SK-N-SH treated with all-trans-retinoic acid at 6 μM for 48 hours (cell line): ENCODE results near the gene AUTS2.
A peak's percentile ranks its signal among the peaks of the same experiment; 100 is the strongest.

Source experiments
- ATAC-seq: fragments of 200-7000 bp; cut with Tn5 transposase; 3 replicates; pipeline ENCODE4 v1.9.1; 2020; ENCODE audit warnings: mild to moderate bottlenecking, moderate library complexity
- ARNTL ChIP-seq: fragments of 450-650 bp; formaldehyde crosslinking; IDR thresholded peaks from 2 replicates; pipeline ENCODE4 v1.5.0; 2020; ENCODE audit warnings: low read depth, mild to moderate bottlenecking, moderate library complexity, borderline replicate concordance
- CSDC2 ChIP-seq: fragments of 250-450 bp; sonication (Bioruptor Pico); IDR thresholded peaks from 2 replicates; pipeline ENCODE4 v1.5.0; 2020; ENCODE audit warnings: mild to moderate bottlenecking, moderate library complexity
- ISL1 ChIP-seq: fragments of 250-450 bp; sonication (Bioruptor Pico); IDR thresholded peaks from 2 replicates; pipeline ENCODE4 v2.1.2; 2022; ENCODE audit warnings: mild to moderate bottlenecking, moderate library complexity
- OSR1 ChIP-seq: fragments of 250-450 bp; sonication (Bioruptor Pico); IDR thresholded peaks from 2 replicates; pipeline ENCODE4 v1.8.0; 2022; ENCODE audit warnings: moderate library complexity, mild to moderate bottlenecking, inconsistent platforms
- PPARA ChIP-seq: fragments of 250-450 bp; sonication (Bioruptor Pico); IDR thresholded peaks from 2 replicates; pipeline ENCODE4 v1.5.0; 2020; ENCODE audit warnings: mild to moderate bottlenecking, borderline replicate concordance
- RARB ChIP-seq: fragments of 250-450 bp; sonication (Bioruptor Pico); IDR thresholded peaks from 2 replicates; pipeline ENCODE4 v1.8.0; 2021; ENCODE audit warnings: mild to moderate bottlenecking, moderate library complexity
- SNAI2 ChIP-seq: fragments of 250-450 bp; sonication (Bioruptor Pico); IDR thresholded peaks from 2 replicates; pipeline ENCODE4 v1.5.0; 2020; ENCODE audit warnings: mild to moderate bottlenecking, moderate library complexity
- TCF4 ChIP-seq: fragments of 250-450 bp; sonication (Bioruptor Pico); IDR thresholded peaks from 2 replicates; pipeline ENCODE4 v1.8.0; 2021; ENCODE audit warnings: mild to moderate bottlenecking, moderate library complexity, borderline replicate concordance
- TOX ChIP-seq: fragments of 250-450 bp; sonication (Bioruptor Pico); IDR thresholded peaks from 2 replicates; pipeline ENCODE4 v1.8.0; 2021; ENCODE audit warnings: mild to moderate bottlenecking, moderate library complexity, borderline replicate concordance
- ZC3H10 ChIP-seq: fragments of 250-450 bp; sonication (Bioruptor Pico); IDR thresholded peaks from 2 replicates; pipeline ENCODE4 v1.5.1; 2021; ENCODE audit warnings: mild to moderate bottlenecking, moderate library complexity
- ZFP3 ChIP-seq: fragments of 250-450 bp; sonication (Bioruptor Pico); IDR thresholded peaks from 2 replicates; pipeline ENCODE4 v1.5.0; 2020; ENCODE audit warnings: mild to moderate bottlenecking, moderate library complexity
- ZFP30 ChIP-seq: fragments of 450-650 bp; formaldehyde crosslinking; IDR thresholded peaks from 2 replicates; pipeline ENCODE4 v1.5.0; 2022; ENCODE audit warnings: mild to moderate bottlenecking, moderate library complexity
- ZNF70 ChIP-seq: fragments of 450-650 bp; formaldehyde crosslinking; IDR thresholded peaks from 2 replicates; pipeline ENCODE4 v1.5.0; 2020; ENCODE audit warnings: mild to moderate bottlenecking, moderate library complexity
- ZNF8 ChIP-seq: fragments of 450-650 bp; formaldehyde crosslinking; IDR thresholded peaks from 2 replicates; pipeline ENCODE4 v1.5.0; 2020; ENCODE audit warnings: mild to moderate bottlenecking, moderate library complexity
- TF ChIP-seq, protein P1 (sequence below): fragments of 250-450 bp; sonication (Bioruptor Pico); IDR thresholded peaks from 2 replicates; pipeline ENCODE4 v1.8.0; 2021; ENCODE audit warnings: low read depth, mild to moderate bottlenecking, moderate library complexity, borderline replicate concordance
- TF ChIP-seq, protein P2 (sequence below): fragments of 250-450 bp; sonication (Bioruptor Pico); IDR thresholded peaks from 2 replicates; pipeline ENCODE4 v1.8.0; 2020; ENCODE audit warnings: mild to moderate bottlenecking, moderate library complexity, borderline replicate concordance
- TF ChIP-seq, protein P3 (sequence below): fragments of 250-450 bp; sonication (Bioruptor Pico); IDR thresholded peaks from 2 replicates; pipeline ENCODE4 v1.5.0; 2020; ENCODE audit warnings: mild to moderate bottlenecking, moderate library complexity
- TF ChIP-seq, protein P4 (sequence below): fragments of 250-450 bp; sonication (Bioruptor Pico); IDR thresholded peaks from 2 replicates; pipeline ENCODE4 v1.5.1; 2021; ENCODE audit warnings: mild to moderate bottlenecking, moderate library complexity
- TF ChIP-seq, protein P5 (sequence below): fragments of 250-450 bp; sonication (Bioruptor Pico); IDR thresholded peaks from 2 replicates; pipeline ENCODE4 v1.5.1; 2020; ENCODE audit warnings: low read depth, mild to moderate bottlenecking, moderate library complexity

AUTS2 gene

DNA sequence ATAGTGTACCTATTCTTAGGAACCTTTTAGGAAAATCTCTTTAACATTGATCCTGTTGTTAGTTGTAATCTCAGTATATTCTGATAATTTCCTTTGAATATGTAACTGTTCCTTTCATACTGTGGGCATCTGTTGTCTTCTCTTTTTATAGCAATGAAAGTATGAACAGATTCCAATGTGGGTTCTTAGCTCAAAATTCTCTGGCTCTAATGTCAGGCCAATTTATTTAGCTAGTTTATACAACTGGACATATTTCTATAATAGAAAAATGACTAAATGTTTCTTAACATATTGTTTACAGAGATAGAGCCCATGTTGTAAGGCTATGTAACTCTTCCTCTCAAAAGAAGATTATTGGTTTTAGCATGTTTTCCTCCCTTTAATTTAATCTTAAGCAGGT is 363.2 kb downstream of the AUTS2 start:
- TF ChIP-seq ZC3H10 (CRISPR knock-in tag) (no peak), ISL1 (CRISPR knock-in tag) (no peak), ZNF70 (CRISPR knock-in tag) (no peak), TCF4 (CRISPR knock-in tag) (no peak), RARB (CRISPR knock-in tag) (no peak), PPARA (CRISPR knock-in tag) (no peak), SNAI2 (CRISPR knock-in tag) (no peak), ZFP3 (CRISPR knock-in tag) (no peak), OSR1 (CRISPR knock-in tag) (no peak), TOX (no peak), ZFP30 (CRISPR knock-in tag) (no peak), CSDC2 (no peak), ARNTL (CRISPR knock-in tag) (no peak), ZNF8 (CRISPR knock-in tag) (no peak)
- TF ChIP-seq, protein P1, sequence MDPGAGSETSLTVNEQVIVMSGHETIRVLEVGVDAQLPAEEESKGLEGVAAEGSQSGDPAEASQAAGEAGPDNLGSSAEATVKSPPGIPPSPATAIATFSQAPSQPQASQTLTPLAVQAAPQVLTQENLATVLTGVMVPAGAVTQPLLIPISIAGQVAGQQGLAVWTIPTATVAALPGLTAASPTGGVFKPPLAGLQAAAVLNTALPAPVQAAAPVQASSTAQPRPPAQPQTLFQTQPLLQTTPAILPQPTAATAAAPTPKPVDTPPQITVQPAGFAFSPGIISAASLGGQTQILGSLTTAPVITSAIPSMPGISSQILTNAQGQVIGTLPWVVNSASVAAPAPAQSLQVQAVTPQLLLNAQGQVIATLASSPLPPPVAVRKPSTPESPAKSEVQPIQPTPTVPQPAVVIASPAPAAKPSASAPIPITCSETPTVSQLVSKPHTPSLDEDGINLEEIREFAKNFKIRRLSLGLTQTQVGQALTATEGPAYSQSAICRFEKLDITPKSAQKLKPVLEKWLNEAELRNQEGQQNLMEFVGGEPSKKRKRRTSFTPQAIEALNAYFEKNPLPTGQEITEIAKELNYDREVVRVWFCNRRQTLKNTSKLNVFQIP (CRISPR knock-in tag), result no peak
- TF ChIP-seq, protein P2, sequence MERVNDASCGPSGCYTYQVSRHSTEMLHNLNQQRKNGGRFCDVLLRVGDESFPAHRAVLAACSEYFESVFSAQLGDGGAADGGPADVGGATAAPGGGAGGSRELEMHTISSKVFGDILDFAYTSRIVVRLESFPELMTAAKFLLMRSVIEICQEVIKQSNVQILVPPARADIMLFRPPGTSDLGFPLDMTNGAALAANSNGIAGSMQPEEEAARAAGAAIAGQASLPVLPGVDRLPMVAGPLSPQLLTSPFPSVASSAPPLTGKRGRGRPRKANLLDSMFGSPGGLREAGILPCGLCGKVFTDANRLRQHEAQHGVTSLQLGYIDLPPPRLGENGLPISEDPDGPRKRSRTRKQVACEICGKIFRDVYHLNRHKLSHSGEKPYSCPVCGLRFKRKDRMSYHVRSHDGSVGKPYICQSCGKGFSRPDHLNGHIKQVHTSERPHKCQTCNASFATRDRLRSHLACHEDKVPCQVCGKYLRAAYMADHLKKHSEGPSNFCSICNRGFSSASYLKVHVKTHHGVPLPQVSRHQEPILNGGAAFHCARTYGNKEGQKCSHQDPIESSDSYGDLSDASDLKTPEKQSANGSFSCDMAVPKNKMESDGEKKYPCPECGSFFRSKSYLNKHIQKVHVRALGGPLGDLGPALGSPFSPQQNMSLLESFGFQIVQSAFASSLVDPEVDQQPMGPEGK (CRISPR knock-in tag), result no peak
- TF ChIP-seq, protein P3, sequence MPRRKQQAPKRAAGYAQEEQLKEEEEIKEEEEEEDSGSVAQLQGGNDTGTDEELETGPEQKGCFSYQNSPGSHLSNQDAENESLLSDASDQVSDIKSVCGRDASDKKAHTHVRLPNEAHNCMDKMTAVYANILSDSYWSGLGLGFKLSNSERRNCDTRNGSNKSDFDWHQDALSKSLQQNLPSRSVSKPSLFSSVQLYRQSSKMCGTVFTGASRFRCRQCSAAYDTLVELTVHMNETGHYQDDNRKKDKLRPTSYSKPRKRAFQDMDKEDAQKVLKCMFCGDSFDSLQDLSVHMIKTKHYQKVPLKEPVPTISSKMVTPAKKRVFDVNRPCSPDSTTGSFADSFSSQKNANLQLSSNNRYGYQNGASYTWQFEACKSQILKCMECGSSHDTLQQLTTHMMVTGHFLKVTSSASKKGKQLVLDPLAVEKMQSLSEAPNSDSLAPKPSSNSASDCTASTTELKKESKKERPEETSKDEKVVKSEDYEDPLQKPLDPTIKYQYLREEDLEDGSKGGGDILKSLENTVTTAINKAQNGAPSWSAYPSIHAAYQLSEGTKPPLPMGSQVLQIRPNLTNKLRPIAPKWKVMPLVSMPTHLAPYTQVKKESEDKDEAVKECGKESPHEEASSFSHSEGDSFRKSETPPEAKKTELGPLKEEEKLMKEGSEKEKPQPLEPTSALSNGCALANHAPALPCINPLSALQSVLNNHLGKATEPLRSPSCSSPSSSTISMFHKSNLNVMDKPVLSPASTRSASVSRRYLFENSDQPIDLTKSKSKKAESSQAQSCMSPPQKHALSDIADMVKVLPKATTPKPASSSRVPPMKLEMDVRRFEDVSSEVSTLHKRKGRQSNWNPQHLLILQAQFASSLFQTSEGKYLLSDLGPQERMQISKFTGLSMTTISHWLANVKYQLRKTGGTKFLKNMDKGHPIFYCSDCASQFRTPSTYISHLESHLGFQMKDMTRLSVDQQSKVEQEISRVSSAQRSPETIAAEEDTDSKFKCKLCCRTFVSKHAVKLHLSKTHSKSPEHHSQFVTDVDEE (CRISPR knock-in tag), result no peak
- TF ChIP-seq, protein P4, sequence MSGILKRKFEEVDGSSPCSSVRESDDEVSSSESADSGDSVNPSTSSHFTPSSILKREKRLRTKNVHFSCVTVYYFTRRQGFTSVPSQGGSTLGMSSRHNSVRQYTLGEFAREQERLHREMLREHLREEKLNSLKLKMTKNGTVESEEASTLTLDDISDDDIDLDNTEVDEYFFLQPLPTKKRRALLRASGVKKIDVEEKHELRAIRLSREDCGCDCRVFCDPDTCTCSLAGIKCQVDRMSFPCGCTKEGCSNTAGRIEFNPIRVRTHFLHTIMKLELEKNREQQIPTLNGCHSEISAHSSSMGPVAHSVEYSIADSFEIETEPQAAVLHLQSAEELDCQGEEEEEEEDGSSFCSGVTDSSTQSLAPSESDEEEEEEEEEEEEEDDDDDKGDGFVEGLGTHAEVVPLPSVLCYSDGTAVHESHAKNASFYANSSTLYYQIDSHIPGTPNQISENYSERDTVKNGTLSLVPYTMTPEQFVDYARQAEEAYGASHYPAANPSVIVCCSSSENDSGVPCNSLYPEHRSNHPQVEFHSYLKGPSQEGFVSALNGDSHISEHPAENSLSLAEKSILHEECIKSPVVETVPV (CRISPR knock-in tag), result no peak
- TF ChIP-seq, protein P5, sequence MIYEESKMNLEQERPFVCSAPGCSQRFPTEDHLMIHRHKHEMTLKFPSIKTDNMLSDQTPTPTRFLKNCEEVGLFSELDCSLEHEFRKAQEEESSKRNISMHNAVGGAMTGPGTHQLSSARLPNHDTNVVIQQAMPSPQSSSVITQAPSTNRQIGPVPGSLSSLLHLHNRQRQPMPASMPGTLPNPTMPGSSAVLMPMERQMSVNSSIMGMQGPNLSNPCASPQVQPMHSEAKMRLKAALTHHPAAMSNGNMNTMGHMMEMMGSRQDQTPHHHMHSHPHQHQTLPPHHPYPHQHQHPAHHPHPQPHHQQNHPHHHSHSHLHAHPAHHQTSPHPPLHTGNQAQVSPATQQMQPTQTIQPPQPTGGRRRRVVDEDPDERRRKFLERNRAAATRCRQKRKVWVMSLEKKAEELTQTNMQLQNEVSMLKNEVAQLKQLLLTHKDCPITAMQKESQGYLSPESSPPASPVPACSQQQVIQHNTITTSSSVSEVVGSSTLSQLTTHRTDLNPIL (CRISPR knock-in tag), result no peak
- no peak for ATAC-seq

DNA sequence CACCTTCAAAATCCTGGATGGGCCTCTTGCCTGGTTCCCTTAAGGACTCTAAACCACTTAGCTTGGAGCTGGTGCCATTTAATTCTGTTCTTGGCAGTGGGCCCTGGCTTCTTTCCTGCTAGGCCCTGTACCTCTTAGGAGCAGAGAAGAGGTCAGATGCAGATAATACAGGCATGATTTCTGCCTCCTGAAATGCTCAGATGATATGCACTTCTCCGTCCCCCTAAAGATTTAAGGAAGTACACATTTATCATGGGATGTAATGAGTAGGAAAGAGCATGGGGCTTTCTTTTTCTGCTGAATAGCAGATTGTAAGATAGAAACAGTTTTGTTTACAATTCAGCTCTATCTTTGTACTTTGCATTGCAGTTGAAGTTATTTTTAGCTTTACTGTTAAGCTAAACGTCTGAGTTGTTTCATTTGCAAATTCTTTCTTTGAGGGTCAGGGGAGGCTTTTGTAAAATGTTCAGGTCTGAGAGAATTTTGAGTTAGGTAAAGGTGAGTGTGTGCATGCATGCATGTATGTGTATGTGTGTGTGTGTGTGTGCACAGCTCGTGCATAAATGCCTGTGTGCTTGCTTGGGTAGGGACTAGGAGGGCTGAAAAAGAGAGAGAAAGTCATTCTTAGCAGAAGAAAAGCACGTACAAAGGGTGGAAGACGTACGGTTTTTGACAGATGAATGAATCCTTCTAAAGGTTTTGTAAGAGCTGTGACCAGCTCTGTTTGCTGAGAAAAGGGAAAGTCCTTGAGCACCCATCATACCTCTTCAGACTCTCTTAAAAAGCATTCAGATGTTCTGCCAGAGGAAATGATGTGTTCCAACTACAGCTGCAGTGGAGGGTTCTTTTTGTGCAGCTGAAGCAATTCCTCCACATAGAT is 364.2 kb downstream of the AUTS2 start:
- ATAC-seq, result peak; percentile 75
- TF ChIP-seq ARNTL (CRISPR knock-in tag) (no peak), SNAI2 (CRISPR knock-in tag) (no peak), ISL1 (CRISPR knock-in tag) (peak; percentile 53; the same call in 1 of the 2 replicates), ZFP3 (CRISPR knock-in tag) (no peak), RARB (CRISPR knock-in tag) (no peak)
- TF ChIP-seq, protein P4 (CRISPR knock-in tag), result no peak
- TF ChIP-seq, protein P1 (CRISPR knock-in tag), result no peak
